Mesenchymal stem cell (in vitro differentiated cells and primary cell): ENCODE measurements around the gene BBX.
A peak's percentile ranks its signal among the peaks of the same experiment; 100 is the strongest.

Source experiments
- DNase-seq: peaks from one replicate; pipeline ENCODE4 v3.0.0-alpha.2; 2013
- H2AFZ ChIP-seq: one replicate; pipeline ENCODE4 v1.6.1; 2013; ENCODE audit warnings: low read depth, mild to moderate bottlenecking, control low read depth, inconsistent platforms, low read length, moderate library complexity
- H2AK5ac ChIP-seq: 2 replicates; pipeline ENCODE4 v1.6.1; 2013; ENCODE audit warnings: low read length, moderate library complexity, mild to moderate bottlenecking, inconsistent platforms; ENCODE audit not compliant: severe bottlenecking
- H2BK120ac ChIP-seq: one replicate; pipeline ENCODE4 v1.6.1; 2013; ENCODE audit warnings: low read depth, mild to moderate bottlenecking, inconsistent platforms, low read length, moderate library complexity
- H2BK12ac ChIP-seq, 2 experiments: one replicate each; pipeline ENCODE4 v1.6.1; 2013; ENCODE audit warnings: inconsistent platforms in 2 of 2, low read length in 2 of 2, mild to moderate bottlenecking in 2 of 2, moderate library complexity in 2 of 2, control low read depth in 1 of 2
- H2BK15ac ChIP-seq: one replicate; pipeline ENCODE4 v1.6.1; 2013; ENCODE audit warnings: mild to moderate bottlenecking, low read depth, inconsistent platforms; ENCODE audit not compliant: poor library complexity, severe bottlenecking
- H2BK5ac ChIP-seq: 2 replicates; pipeline ENCODE4 v1.6.1; 2013; ENCODE audit warnings: low read depth, mild to moderate bottlenecking, low read length, control low read depth, inconsistent platforms; ENCODE audit not compliant: poor library complexity, severe bottlenecking
- H3K14ac ChIP-seq, 2 experiments: one replicate each; pipeline ENCODE4 v1.6.1; 2013; ENCODE audit warnings: inconsistent platforms in 2 of 2, low read length in 2 of 2, control low read depth in 1 of 2, mild to moderate bottlenecking in 1 of 2, moderate library complexity in 1 of 2
- H3K18ac ChIP-seq, 2 experiments: one replicate each; pipeline ENCODE4 v1.6.1; 2013; ENCODE audit warnings: inconsistent platforms in 2 of 2, low read length in 2 of 2, control low read depth in 1 of 2, low read depth in 1 of 2, mild to moderate bottlenecking in 1 of 2
- H3K23ac ChIP-seq, 2 experiments: one replicate each; pipeline ENCODE4 v1.6.1; 2013; ENCODE audit warnings: inconsistent platforms in 2 of 2, low read length in 2 of 2, mild to moderate bottlenecking in 2 of 2, moderate library complexity in 2 of 2, control low read depth in 1 of 2
- H3K27ac ChIP-seq: 2 replicates; pipeline ENCODE4 v1.5.1; 2013; ENCODE audit warnings: mild to moderate bottlenecking, moderate library complexity, low read length, control low read depth, inconsistent platforms; ENCODE audit not compliant: poor library complexity, severe bottlenecking
- H3K27me3 ChIP-seq, 2 experiments: 2 replicates each; pipeline versions ENCODE4 v1.6.1 to v1.7.0; 2013; ENCODE audit warnings: low read length in 2 of 2, mild to moderate bottlenecking in 2 of 2, moderate library complexity in 2 of 2, control low read depth in 1 of 2, inconsistent platforms in 1 of 2; ENCODE audit not compliant: control insufficient read depth in 1 of 2, insufficient read depth in 1 of 2
- H3K36me3 ChIP-seq, 2 experiments: 2 replicates each; pipeline versions ENCODE4 v1.6.1 to v1.7.0; 2013; ENCODE audit warnings: low read length in 2 of 2, control low read depth in 1 of 2, inconsistent platforms in 1 of 2, low read depth in 1 of 2, mild to moderate bottlenecking in 1 of 2; ENCODE audit not compliant: insufficient read depth in 2 of 2, control insufficient read depth in 1 of 2
- H3K4ac ChIP-seq, 2 experiments: one replicate each; pipeline ENCODE4 v1.6.1; 2013; ENCODE audit warnings: inconsistent platforms in 2 of 2, low read length in 2 of 2, mild to moderate bottlenecking in 2 of 2, moderate library complexity in 2 of 2, control low read depth in 1 of 2, low read depth in 1 of 2
- H3K4me1 ChIP-seq: 2 replicates; pipeline ENCODE4 v1.6.1; 2013; ENCODE audit warnings: low read depth, low read length, control low read depth; ENCODE audit not compliant: control insufficient read depth, insufficient read depth
- H3K4me2 ChIP-seq: 2 replicates; pipeline ENCODE4 v1.6.1; 2013; ENCODE audit warnings: low read length, mild to moderate bottlenecking, inconsistent platforms; ENCODE audit not compliant: poor library complexity, severe bottlenecking
- H3K4me3 ChIP-seq, 2 experiments: 2 replicates each; pipeline versions ENCODE4 v1.5.1 to v1.7.0; 2013; ENCODE audit warnings: low read length in 2 of 2, mild to moderate bottlenecking in 2 of 2, control low read depth in 1 of 2, low read depth in 1 of 2; ENCODE audit not compliant: insufficient read depth in 1 of 2
- H3K79me1 ChIP-seq: replicated peaks from 2 replicates; pipeline ENCODE4 v1.6.1; 2013; ENCODE audit warnings: mild to moderate bottlenecking, control low read depth, low read length, inconsistent platforms; ENCODE audit not compliant: poor library complexity, severe bottlenecking
- H3K9ac ChIP-seq: 2 replicates; pipeline ENCODE4 v1.7.0; 2013; ENCODE audit warnings: mild to moderate bottlenecking, low read length, moderate library complexity
- H3K9me3 ChIP-seq: 2 replicates; pipeline ENCODE4 v1.7.0; 2013; ENCODE audit warnings: mild to moderate bottlenecking, low read length; ENCODE audit not compliant: control insufficient read depth
- H4K8ac ChIP-seq: one replicate; pipeline ENCODE4 v1.6.1; 2013; ENCODE audit warnings: inconsistent platforms, mild to moderate bottlenecking, low read length, moderate library complexity
- H4K91ac ChIP-seq: one replicate; pipeline ENCODE4 v1.6.1; 2013; ENCODE audit warnings: mild to moderate bottlenecking, low read length, inconsistent platforms
- WGBS: methylation state at CpG from one replicate; pipeline ENCODE4 v1.1.7; 2013; ENCODE audit warnings: mixed read lengths; 5-methylcytosine and 5-hydroxymethylcytosine counted together

BBX gene

DNA sequence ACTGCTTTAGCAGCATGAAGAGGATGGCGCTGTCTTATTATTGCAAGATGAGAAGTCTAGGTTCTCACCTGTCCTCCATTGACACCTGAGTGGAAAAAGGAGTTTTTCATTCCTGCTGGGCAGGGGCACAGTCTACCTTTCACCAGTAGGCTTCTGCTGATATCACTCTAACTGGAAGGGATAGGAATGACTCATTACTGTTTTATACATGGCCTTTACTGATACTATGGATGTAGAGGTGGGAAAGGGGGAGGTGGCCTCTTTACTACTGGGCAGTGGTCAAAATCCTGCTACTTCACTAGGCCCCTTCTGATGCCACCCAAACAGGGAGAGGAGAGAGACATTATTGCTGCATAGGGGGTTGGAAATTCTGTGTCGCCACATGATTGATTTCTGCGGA, 97.8 kb downstream of the BBX start:
- H3K4ac ChIP-seq = no peak overlapping the region
- no peak overlapping the region for H3K14ac ChIP-seq
- no peak overlapping the region for H2AK5ac ChIP-seq
- no peak for DNase-seq
- peaks cover 18% of the 10 kb centered on the region for H3K79me1 ChIP-seq
- no peak overlapping the region for H4K91ac ChIP-seq
- no peak overlapping the region for H2BK15ac ChIP-seq
- WGBS = 74% methylated on average over 3 of the region's 3 CpGs
- no peak overlapping the region for H3K18ac ChIP-seq
- H3K4me3 ChIP-seq = no peak overlapping the region
- H3K9me3 ChIP-seq = no peaks in the 10 kb centered on the region
- H4K8ac ChIP-seq = no peak overlapping the region
- H3K27me3 ChIP-seq = no peaks in the 10 kb centered on the region
- no peak overlapping the region for H3K27ac ChIP-seq
- no peak overlapping the region for H3K23ac ChIP-seq
- H3K36me3 ChIP-seq = no peaks in the 10 kb centered on the region
- no peak overlapping the region for H2BK12ac ChIP-seq
- H3K9ac ChIP-seq = no peak overlapping the region
- no peak overlapping the region for H2BK120ac ChIP-seq
- no peak overlapping the region for H3K4me2 ChIP-seq
- H2AFZ ChIP-seq = no peak overlapping the region
- no peak overlapping the region for H2BK5ac ChIP-seq
- H3K4me1 ChIP-seq = no peaks in the 10 kb centered on the region

DNA sequence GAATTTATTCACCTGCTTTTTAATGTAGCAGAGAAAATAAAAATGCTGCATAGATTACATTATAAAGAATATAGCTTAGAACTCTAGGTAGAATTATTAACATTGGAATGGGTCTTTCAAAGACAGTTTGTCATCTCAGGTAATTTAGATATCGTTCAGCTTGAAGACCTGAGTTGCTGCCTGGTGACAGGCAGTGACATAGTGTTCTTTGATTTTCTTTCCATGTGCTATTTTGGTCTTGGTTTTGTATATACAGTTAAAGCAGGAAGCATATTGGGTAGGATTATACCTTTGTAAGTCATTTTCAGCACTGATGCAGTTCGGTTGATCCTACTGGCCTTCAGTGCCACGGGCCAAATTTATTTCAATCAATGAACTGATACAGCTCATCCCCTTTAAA, 98.7 kb downstream of the BBX start:
- no peak overlapping the region for H2BK15ac ChIP-seq
- no peaks in the 10 kb centered on the region for H3K27me3 ChIP-seq
- H2BK5ac ChIP-seq = no peak overlapping the region
- no peak overlapping the region for H2BK12ac ChIP-seq
- H3K23ac ChIP-seq = no peak overlapping the region
- no peak overlapping the region for H2AFZ ChIP-seq
- no peak overlapping the region for H3K18ac ChIP-seq
- H2AK5ac ChIP-seq = no peak overlapping the region
- no peak overlapping the region for H4K8ac ChIP-seq
- no peak overlapping the region for H4K91ac ChIP-seq
- WGBS = 96% methylated on average over 1 of the region's 3 CpGs
- H3K4me2 ChIP-seq = no peak overlapping the region
- H3K4me1 ChIP-seq = no peaks in the 10 kb centered on the region
- H3K4me3 ChIP-seq = no peak overlapping the region
- H3K9ac ChIP-seq = no peak overlapping the region
- no peak overlapping the region for H3K4ac ChIP-seq
- H3K36me3 ChIP-seq = no peaks in the 10 kb centered on the region
- peaks cover 17% of the 10 kb centered on the region for H3K79me1 ChIP-seq
- no peak for DNase-seq
- H2BK120ac ChIP-seq = no peak overlapping the region
- no peaks in the 10 kb centered on the region for H3K9me3 ChIP-seq
- H3K14ac ChIP-seq = no peak overlapping the region
- no peak overlapping the region for H3K27ac ChIP-seq

DNA sequence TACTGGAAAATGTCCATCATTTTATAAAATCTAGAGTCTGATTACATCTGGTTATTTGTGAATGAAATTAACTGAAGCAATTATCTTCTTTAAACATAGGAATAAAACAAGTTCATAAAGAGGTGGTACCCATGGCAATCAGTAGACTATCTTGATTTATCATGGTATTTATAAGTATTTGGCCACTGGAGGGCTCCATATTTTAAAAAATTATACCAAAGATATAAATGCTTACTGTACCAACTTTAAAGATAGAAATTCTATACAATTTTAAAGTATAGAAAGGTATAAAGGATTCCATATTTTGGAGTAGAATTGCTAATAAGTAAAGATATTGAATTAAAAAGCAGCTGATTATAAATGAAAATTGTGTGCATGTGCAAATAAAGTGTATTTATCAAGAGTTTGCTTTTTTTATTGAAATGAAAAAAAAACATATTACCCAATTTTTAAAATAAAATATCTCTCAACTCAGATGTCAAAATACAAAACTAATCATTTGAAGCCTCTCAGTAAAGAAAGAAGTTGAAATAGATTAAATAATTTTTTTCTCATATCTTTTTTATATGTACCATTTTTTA, 105.3 kb downstream of the BBX start:
- Histone ChIP-seq H3K4me2 (no peak overlapping the region), H2BK120ac (no peak overlapping the region), H4K91ac (no peak overlapping the region), H3K4ac (no peak overlapping the region), H3K27me3 (no peaks in the 10 kb centered on the region), H3K9ac (no peak overlapping the region), H3K23ac (no peak overlapping the region), H3K79me1 (peaks cover 13% of the 10 kb centered on the region), H2BK5ac (no peak overlapping the region), H3K18ac (no peak overlapping the region), H2BK15ac (no peak overlapping the region), H2AK5ac (no peak overlapping the region), H3K4me1 (no peaks in the 10 kb centered on the region), H3K9me3 (no peaks in the 10 kb centered on the region), H2BK12ac (no peak overlapping the region), H3K27ac (no peak overlapping the region), H3K4me3 (no peak overlapping the region), H3K36me3 (no peaks in the 10 kb centered on the region), H4K8ac (no peak overlapping the region), H2AFZ (no peak overlapping the region), H3K14ac (no peak overlapping the region)
- DNase-seq = no peak

DNA sequence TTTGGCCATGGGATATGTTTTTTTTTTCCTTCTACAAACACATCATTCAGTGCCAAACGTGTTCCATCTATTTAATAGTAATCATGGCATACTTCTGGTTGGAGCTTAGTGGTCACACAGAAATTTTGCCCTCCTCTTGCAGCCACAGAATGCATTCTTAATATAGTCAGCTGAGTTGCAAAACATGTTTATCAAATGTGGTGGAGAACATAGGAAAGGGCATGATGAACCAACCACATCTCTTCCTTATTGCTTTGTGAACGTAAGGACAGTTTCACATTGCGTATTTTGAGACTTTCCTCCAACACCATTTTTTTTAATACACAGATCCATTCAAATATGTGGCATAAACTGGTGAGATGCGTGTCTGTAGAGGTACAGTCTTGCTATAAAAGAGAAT, 106.8 kb downstream of the BBX start:
- no peak overlapping the region for H3K4me2 ChIP-seq
- H3K27ac ChIP-seq = no peak overlapping the region

More for the DNA sequence above, 106.8 kb downstream of the BBX start:
- H2AK5ac ChIP-seq = no peak overlapping the region
- 100% methylated on average over 2 of the region's 4 CpGs for WGBS
- no peaks in the 10 kb centered on the region for H3K9me3 ChIP-seq
- no peak overlapping the region for H3K14ac ChIP-seq
- H3K36me3 ChIP-seq = no peaks in the 10 kb centered on the region
- no peak overlapping the region for H4K91ac ChIP-seq
- no peak overlapping the region for H2BK15ac ChIP-seq
- no peak overlapping the region for H2BK5ac ChIP-seq
- H3K23ac ChIP-seq = no peak overlapping the region
- H3K27me3 ChIP-seq = no peaks in the 10 kb centered on the region
- no peak overlapping the region for H3K18ac ChIP-seq
- H3K4me3 ChIP-seq = no peak overlapping the region
- no peak overlapping the region for H4K8ac ChIP-seq
- H2BK12ac ChIP-seq = no peak overlapping the region
- peaks cover 11% of the 10 kb centered on the region for H3K79me1 ChIP-seq
- H2AFZ ChIP-seq = no peak overlapping the region
- H3K4me1 ChIP-seq = no peaks in the 10 kb centered on the region
- no peak overlapping the region for H3K9ac ChIP-seq
- H3K4ac ChIP-seq = no peak overlapping the region
- DNase-seq = peak; percentile 51
- no peak overlapping the region for H2BK120ac ChIP-seq
